Measurements from ENCODE around the gene HHLA2.

The HHLA2 gene

DNA sequence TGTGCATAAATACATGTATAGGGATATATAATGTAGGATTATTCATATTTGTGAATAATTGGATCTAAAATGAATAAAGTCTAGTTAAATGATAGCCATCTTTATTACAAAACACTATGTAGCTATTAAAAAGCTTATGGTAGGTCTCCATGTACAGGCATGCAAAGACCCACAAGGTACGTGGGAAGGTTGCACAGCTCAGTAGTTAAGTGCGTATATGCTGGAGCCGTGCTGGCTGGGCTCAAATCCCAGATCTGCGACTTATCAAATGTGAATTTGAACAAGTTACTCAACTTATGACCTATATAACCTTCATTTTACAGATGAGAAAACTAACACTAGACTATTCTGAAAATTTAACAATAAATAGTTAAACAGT, 113.4 kb downstream of the HHLA2 start:
- Histone ChIP-seq H3K36me3 (ENCODE audit: insufficient read depth, low read length) (no peaks in the 10 kb centered on the region), H3K27ac (no peak overlapping the region), H3K9me3 (ENCODE audit: low read depth, low read length) (no peaks in the 10 kb centered on the region), H3K9ac (ENCODE audit: insufficient read length) (no peak overlapping the region), H3K4me3 (no peak overlapping the region)
- TF ChIP-seq FOXP2 (optimal IDR thresholded peaks at IDR 0.05; ENCODE audit: control extremely low read depth, extremely low read length, insufficient read depth) (no peak), EZH2 (IDR thresholded peaks at IDR 0.05) (no peak), POLR2AphosphoS5 (IDR thresholded peaks at IDR 0.05; ENCODE audit: borderline replicate concordance, low read depth, low read length) (no peak)
- no peak for DNase-seq (ENCODE audit: low read depth, low spot score)

DNA sequence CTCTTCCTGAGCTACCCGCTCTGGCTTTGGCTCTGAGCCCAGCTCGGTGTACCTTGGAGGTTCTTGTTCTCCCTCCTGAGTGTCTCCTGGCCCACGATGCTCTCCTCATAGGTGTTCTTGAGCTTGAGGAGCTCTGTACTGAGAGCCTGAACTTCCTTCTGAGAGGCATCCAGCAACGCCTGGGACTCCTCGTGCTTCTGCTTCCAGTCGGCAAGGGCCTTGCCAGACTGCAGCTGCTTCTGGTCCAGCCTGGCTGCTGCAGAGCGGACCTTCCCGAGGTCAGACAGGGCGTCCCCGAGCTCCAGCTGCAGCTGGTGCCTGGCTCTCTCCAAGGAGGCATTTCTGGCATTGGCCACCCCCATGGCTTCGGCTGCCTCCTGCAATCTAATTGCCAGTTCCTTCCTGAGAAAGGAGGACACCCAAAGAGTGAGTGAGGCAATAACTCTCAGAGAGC, 114.2 kb downstream of the HHLA2 start:
- Histone ChIP-seq H3K27ac (no peak overlapping the region), H3K9ac (ENCODE audit: insufficient read length) (no peak overlapping the region), H3K36me3 (ENCODE audit: insufficient read depth, low read length) (no peaks in the 10 kb centered on the region), H3K9me3 (ENCODE audit: low read depth, low read length) (no peaks in the 10 kb centered on the region), H3K4me3 (no peak overlapping the region)
- DNase-seq (ENCODE audit: low read depth, low spot score) = no peak
- TF ChIP-seq FOXP2 (optimal IDR thresholded peaks at IDR 0.05; ENCODE audit: control extremely low read depth, extremely low read length, insufficient read depth) = no peak
- TF ChIP-seq EZH2 (IDR thresholded peaks at IDR 0.05) = no peak
- TF ChIP-seq POLR2AphosphoS5 (IDR thresholded peaks at IDR 0.05; ENCODE audit: borderline replicate concordance, low read depth, low read length) = no peak

- H3K9me3 ChIP-seq (ENCODE audit: low read depth, low read length) = no peaks in the 10 kb centered on the region
- H3K36me3 ChIP-seq (ENCODE audit: insufficient read depth, low read length) = no peaks in the 10 kb centered on the region
- DNase-seq (ENCODE audit: low read depth, low spot score) = no peak
- H3K4me3 ChIP-seq = no peak overlapping the region
- no peak overlapping the region for H3K27ac ChIP-seq
- TF ChIP-seq EZH2 (IDR thresholded peaks at IDR 0.05) (no peak), POLR2AphosphoS5 (IDR thresholded peaks at IDR 0.05; ENCODE audit: borderline replicate concordance, low read depth, low read length) (no peak), FOXP2 (optimal IDR thresholded peaks at IDR 0.05; ENCODE audit: control extremely low read depth, extremely low read length, insufficient read depth) (no peak)
- no peak overlapping the region for H3K9ac ChIP-seq (ENCODE audit: insufficient read length)
Measured at GRCh38 chr3:108412121-108412750, 115.9 kb downstream of the HHLA2 start.

- Histone ChIP-seq H3K36me3 (ENCODE audit: insufficient read depth, low read length) (no peaks in the 10 kb centered on the region), H3K9me3 (ENCODE audit: low read depth, low read length) (no peaks in the 10 kb centered on the region), H3K4me3 (no peak overlapping the region), H3K9ac (ENCODE audit: insufficient read length) (no peak overlapping the region), H3K27ac (no peak overlapping the region)
- no peak for DNase-seq (ENCODE audit: low read depth, low spot score)
- TF ChIP-seq EZH2 (IDR thresholded peaks at IDR 0.05) = no peak
- TF ChIP-seq FOXP2 (optimal IDR thresholded peaks at IDR 0.05; ENCODE audit: control extremely low read depth, extremely low read length, insufficient read depth) = no peak
- TF ChIP-seq POLR2AphosphoS5 (IDR thresholded peaks at IDR 0.05; ENCODE audit: borderline replicate concordance, low read depth, low read length) = no peak
Measured at GRCh38 chr3:108414007-108414406, 117.7 kb downstream of the HHLA2 start.

- DNase-seq (ENCODE audit: low read depth, low spot score) = no peak
- H3K36me3 ChIP-seq (ENCODE audit: insufficient read depth, low read length) = no peaks in the 10 kb centered on the region
- no peak overlapping the region for H3K4me3 ChIP-seq
- no peak overlapping the region for H3K27ac ChIP-seq
- H3K9ac ChIP-seq (ENCODE audit: insufficient read length) = no peak overlapping the region
- TF ChIP-seq FOXP2 (optimal IDR thresholded peaks at IDR 0.05; ENCODE audit: control extremely low read depth, extremely low read length, insufficient read depth) = no peak
- TF ChIP-seq EZH2 (IDR thresholded peaks at IDR 0.05) = no peak
- TF ChIP-seq POLR2AphosphoS5 (IDR thresholded peaks at IDR 0.05; ENCODE audit: borderline replicate concordance, low read depth, low read length) = no peak
- H3K9me3 ChIP-seq (ENCODE audit: low read depth, low read length) = no peaks in the 10 kb centered on the region
Measured at GRCh38 chr3:108415661-108416060, 119.3 kb downstream of the HHLA2 start.

DNA sequence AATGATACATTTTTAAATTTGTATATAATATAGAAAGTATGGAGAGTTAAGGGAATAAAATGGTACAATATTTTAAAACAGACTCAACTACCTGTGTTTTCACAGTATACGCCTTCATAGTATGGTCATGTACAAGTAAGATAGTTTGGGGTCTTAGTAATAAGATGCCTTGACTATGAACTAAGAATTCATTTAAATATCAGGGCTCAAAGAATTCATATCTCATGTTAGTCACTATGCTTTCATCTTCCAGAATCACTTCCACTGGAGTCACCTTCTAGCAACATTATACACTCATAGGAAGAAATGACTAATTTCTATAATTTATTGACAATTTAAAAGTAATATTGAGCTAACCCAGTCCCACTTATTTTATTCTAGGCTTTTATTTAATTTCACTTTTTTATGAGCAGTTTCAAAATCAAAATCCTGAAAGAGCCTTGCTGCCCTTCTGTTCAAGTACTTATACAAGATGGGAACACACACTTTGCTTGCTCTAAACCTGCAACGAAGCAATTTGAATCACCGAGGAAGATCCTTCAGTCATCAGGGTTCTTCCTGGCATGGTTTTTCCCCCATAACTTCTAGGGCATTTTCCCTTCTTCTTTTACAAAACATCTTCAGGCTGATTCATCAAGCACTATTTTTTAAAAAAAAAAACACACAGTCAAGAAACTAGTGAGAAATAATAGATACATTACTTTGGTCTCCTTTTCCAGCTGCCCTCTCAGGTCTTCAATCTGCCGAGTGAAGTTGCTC, 119.9 kb downstream of the HHLA2 start:
- no peak for TF ChIP-seq EZH2 (IDR thresholded peaks at IDR 0.05)
- TF ChIP-seq FOXP2 (optimal IDR thresholded peaks at IDR 0.05; ENCODE audit: control extremely low read depth, extremely low read length, insufficient read depth) = no peak
- no peak for TF ChIP-seq POLR2AphosphoS5 (IDR thresholded peaks at IDR 0.05; ENCODE audit: borderline replicate concordance, low read depth, low read length)
- Histone ChIP-seq H3K9me3 (ENCODE audit: low read depth, low read length) (no peaks in the 10 kb centered on the region), H3K36me3 (ENCODE audit: insufficient read depth, low read length) (no peaks in the 10 kb centered on the region)

DNA sequence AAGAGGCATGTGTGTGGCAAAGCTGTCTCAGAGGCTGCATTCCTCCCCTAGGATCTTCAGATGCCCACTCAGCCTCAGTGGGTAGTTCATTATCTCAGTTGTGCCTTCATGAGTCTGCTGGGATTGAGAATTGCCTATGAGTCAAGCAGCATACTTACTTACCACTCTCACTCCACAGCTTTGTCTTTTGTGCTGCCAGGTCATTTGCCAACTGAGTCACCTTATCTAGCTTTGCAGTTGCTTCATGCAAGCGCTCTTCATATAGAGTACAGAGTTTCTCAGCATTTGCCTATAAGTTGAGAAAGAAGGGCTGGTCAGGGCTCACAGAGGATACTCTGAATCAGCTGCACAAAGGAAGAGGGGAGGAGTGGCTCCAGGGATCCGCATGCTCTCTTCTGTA, 124.6 kb downstream of the HHLA2 start:
- DNase-seq (ENCODE audit: low read depth, low spot score) = no peak
- Histone ChIP-seq H3K9me3 (ENCODE audit: low read depth, low read length) (no peaks in the 10 kb centered on the region), H3K4me3 (no peak overlapping the region), H3K27ac (no peak overlapping the region), H3K36me3 (ENCODE audit: insufficient read depth, low read length) (no peaks in the 10 kb centered on the region), H3K9ac (ENCODE audit: insufficient read length) (no peak overlapping the region)
- TF ChIP-seq EZH2 (IDR thresholded peaks at IDR 0.05) (no peak), POLR2AphosphoS5 (IDR thresholded peaks at IDR 0.05; ENCODE audit: borderline replicate concordance, low read depth, low read length) (no peak), FOXP2 (optimal IDR thresholded peaks at IDR 0.05; ENCODE audit: control extremely low read depth, extremely low read length, insufficient read depth) (no peak)

More for the DNA sequence above, 119.9 kb downstream of the HHLA2 start:
- Histone ChIP-seq H3K27ac (no peak overlapping the region), H3K4me3 (no peak overlapping the region), H3K9ac (ENCODE audit: insufficient read length) (no peak overlapping the region)
- no peak for DNase-seq (ENCODE audit: low read depth, low spot score)

Measured in SK-N-MC (cell line).